ENCODE results near the gene CHST12. TPM values are rescaled to one million over a fixed set of nuclear protein-coding genes. Genes with fewer than 3 reads are reported as not detected.
A peak's percentile ranks its signal among the peaks of the same experiment; 100 is the strongest.

The CHST12 gene
- total and polyA plus RNA-seq, 2 donors (not counting 1 experiment from before 2014, with no cell fraction given) = 25.4 to 27.1 TPM

DNA sequence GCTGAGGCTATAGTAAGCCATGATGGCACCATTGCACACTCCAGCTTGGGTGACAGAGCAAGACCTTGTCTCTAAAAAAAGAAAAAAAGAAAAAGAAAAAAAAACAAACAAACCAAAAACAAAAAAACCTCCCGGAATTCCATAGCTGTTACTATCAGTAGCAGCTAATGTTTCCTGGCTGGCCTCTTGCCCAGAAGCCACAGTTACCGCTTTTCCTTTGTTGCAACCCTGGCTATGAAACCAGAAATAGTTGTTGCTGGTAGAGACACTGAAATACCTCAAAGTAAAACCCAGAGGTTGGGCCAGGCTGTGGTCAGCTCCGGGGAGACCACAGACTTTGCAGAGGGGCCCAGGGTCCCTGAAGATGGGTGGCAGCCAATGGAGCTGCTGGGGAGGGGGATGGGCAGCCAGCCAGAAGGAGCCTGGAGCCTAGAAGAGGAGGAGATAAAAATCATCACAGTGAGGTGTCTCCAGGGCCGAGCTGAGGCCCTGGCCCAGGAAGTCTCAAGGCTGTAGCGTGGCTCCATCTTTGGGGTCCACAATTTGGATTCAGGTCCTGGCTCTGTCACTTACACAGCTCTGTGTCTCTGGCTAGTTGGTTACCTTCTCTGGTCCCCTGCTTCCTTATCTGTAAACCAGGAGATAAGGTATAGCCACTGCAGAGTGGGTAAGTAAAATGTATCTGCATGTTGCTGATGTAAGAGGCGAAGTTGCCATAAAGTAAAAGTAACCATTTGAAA is 3.4 kb upstream of the CHST12 start:
- CTCF ChIA-PET = interaction anchor here (0.6 kb wide), 1 partner anchor 889 kb away, joined by 3 read pairs; no protein-coding TSS in a partner anchor
- H2AFZ ChIP-seq (ENCODE audit: insufficient read depth, low read depth, low read length, poor library complexity, severe bottlenecking) = peak overlapping the region; percentile 17
- POLR2A ChIA-PET = interaction anchor here (0.6 kb wide), 1 partner anchor 259 kb away, joined by 3 read pairs; no protein-coding TSS in a partner anchor
- Mint-ChIP-seq H3K9me3 (ENCODE audit: insufficient read depth) (no peaks in the 10 kb centered on the region), H3K4me3 (no peak overlapping the region), H3K27me3 (no peaks in the 10 kb centered on the region), H3K27ac (peak overlapping the region; percentile 71), H3K4me1 (peaks cover 26% of the 10 kb centered on the region)
- TF ChIP-seq CTCF (IDR thresholded peaks at IDR 0.05) (no peak), EZH2 (IDR thresholded peaks at IDR 0.05; ENCODE audit: borderline replicate concordance, insufficient read depth, low read depth, low read length, poor library complexity, severe bottlenecking) (no peak)
- H3K27me3 ChIP-seq (replicated peaks in 1 of 4; ENCODE audit: control extremely low read depth in 1 of 4, control insufficient read depth in 3 of 4, insufficient read depth in 4 of 4, low read length in 3 of 4) = no peaks in the 10 kb centered on the region
- H3K9ac ChIP-seq (ENCODE audit: low read length) = no peak overlapping the region
- no peaks in the 10 kb centered on the region for H3K36me3 ChIP-seq (replicated peaks in 1 of 2; ENCODE audit: control extremely low read depth in 1 of 2, control insufficient read depth in 1 of 2, extremely low read depth in 1 of 2, insufficient read depth in 2 of 2, low read length in 1 of 2)
- intact Hi-C loops (cut with micrococcal nuclease) = loop anchor here (5.0 kb wide), 1 partner anchor 232 kb away; the partner anchor contains the start of gene TTYH3
- H3K27ac ChIP-seq (ENCODE audit: low read length in 2 of 2) = peak overlapping the region in 1 of 2 donors; percentile 12
- H3K4me1 ChIP-seq (ENCODE audit: control insufficient read depth in 2 of 2, insufficient read depth in 2 of 2, low read length in 2 of 2) = peaks cover 13 to 28% of the 10 kb centered on the region in 2 donors
- peaks cover 0 to 3% (median 0%) of the 10 kb centered on the region in 3 donors for H3K9me3 ChIP-seq (ENCODE audit: control extremely low read depth in 1 of 3, control insufficient read depth in 2 of 3, insufficient read depth in 1 of 3, low read length in 2 of 3)
- no peak for ATAC-seq (ENCODE audit: low read depth)
- H3K79me2 ChIP-seq (ENCODE audit: control insufficient read depth, insufficient read depth, low read length) = peaks cover 5% of the 10 kb centered on the region
- no peaks in the 10 kb centered on the region for H4K20me1 ChIP-seq (ENCODE audit: control insufficient read depth, insufficient read depth, low read length, poor library complexity, severe bottlenecking)
- WGBS (ENCODE audit: insufficient coverage) = 9% methylated on average over 4 of the region's 6 CpGs
- H3K4me3 ChIP-seq (ENCODE audit: control extremely low read depth in 1 of 5, extremely low read depth in 1 of 5, insufficient read depth in 1 of 5, low read depth in 2 of 5, low read length in 4 of 5) = no peak overlapping the region
- H3K4me2 ChIP-seq (replicated peaks; ENCODE audit: low read depth, low read length, poor library complexity, severe bottlenecking) = peak overlapping the region; percentile 21
- no peak for DNase-seq

DNA sequence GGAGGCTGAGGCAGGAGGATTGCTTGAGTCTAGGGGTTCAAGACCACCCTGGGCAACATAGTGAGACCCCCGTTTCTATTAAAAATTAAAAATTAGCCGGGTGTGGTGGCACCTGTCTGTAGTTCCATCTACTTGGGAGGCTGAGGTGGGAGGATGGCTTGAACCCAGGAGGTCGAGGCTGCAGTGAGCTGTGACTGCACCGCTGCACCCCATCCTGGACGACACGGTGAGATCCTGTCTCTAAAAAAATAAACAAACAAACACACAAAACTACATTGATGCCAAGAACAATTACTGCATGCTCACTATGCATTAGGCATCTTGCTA is 761 bp upstream of the CHST12 start:
- Histone ChIP-seq H3K79me2 (ENCODE audit: control insufficient read depth, insufficient read depth, low read length) (peaks cover 5% of the 10 kb centered on the region), H3K4me2 (replicated peaks; ENCODE audit: low read depth, low read length, poor library complexity, severe bottlenecking) (peak overlapping the region; percentile 65), H3K27ac (ENCODE audit: low read length in 2 of 2) (peak overlapping the region in 1 of 2 donors; percentile 6), H3K4me1 (ENCODE audit: control insufficient read depth in 2 of 2, insufficient read depth in 2 of 2, low read length in 2 of 2) (peaks cover 33 to 51% of the 10 kb centered on the region in 2 donors), H3K27me3 (replicated peaks in 1 of 4; ENCODE audit: control extremely low read depth in 1 of 4, control insufficient read depth in 3 of 4, insufficient read depth in 4 of 4, low read length in 3 of 4) (no peaks in the 10 kb centered on the region), H3K36me3 (replicated peaks in 1 of 2; ENCODE audit: control extremely low read depth in 1 of 2, control insufficient read depth in 1 of 2, extremely low read depth in 1 of 2, insufficient read depth in 2 of 2, low read length in 1 of 2) (no peaks in the 10 kb centered on the region), H3K4me3 (ENCODE audit: control extremely low read depth in 1 of 5, extremely low read depth in 1 of 5, insufficient read depth in 1 of 5, low read depth in 2 of 5, low read length in 4 of 5) (peak overlapping the region; percentile 50 to 72 (median 62)), H3K9ac (ENCODE audit: low read length) (peak overlapping the region; percentile 64), H4K20me1 (ENCODE audit: control insufficient read depth, insufficient read depth, low read length, poor library complexity, severe bottlenecking) (no peaks in the 10 kb centered on the region), H3K9me3 (ENCODE audit: control extremely low read depth in 1 of 3, control insufficient read depth in 2 of 3, insufficient read depth in 1 of 3, low read length in 2 of 3) (peaks cover 0 to 3% (median 0%) of the 10 kb centered on the region in 3 donors), H2AFZ (ENCODE audit: insufficient read depth, low read depth, low read length, poor library complexity, severe bottlenecking) (no peak overlapping the region)
- no peak for DNase-seq
- peak overlapping the region; percentile 79 for H3K27ac Mint-ChIP-seq
- peak overlapping the region; percentile 88 for H3K4me3 Mint-ChIP-seq
- peaks cover 45% of the 10 kb centered on the region for H3K4me1 Mint-ChIP-seq
- no peak for ATAC-seq (ENCODE audit: low read depth)
- TF ChIP-seq CTCF (IDR thresholded peaks at IDR 0.05) (no peak), EZH2 (IDR thresholded peaks at IDR 0.05; ENCODE audit: borderline replicate concordance, insufficient read depth, low read depth, low read length, poor library complexity, severe bottlenecking) (no peak)
- no peaks in the 10 kb centered on the region for H3K27me3 Mint-ChIP-seq
- POLR2A ChIA-PET = interaction anchor here (1.0 to 1.3 kb wide), 2 partner anchors 11 to 108 kb away, joined by 3 to 7 read pairs; no protein-coding TSS in a partner anchor
- WGBS (ENCODE audit: insufficient coverage) = 71% methylated on average over 6 of the region's 6 CpGs
- CTCF ChIA-PET = no interaction called here
- intact Hi-C loops (cut with micrococcal nuclease) = loop anchor here (1.0 to 5.0 kb wide), 5 partner anchors 48 to 230 kb away; partner anchors contain the start of genes EIF3B, IQCE, SNX8 and TTYH3
- no peaks in the 10 kb centered on the region for H3K9me3 Mint-ChIP-seq (ENCODE audit: insufficient read depth)
